CD14-positive monocyte (primary cell): Measurements from ENCODE around the gene RABL6. TPM values are rescaled to one million over a fixed set of nuclear protein-coding genes. Genes with fewer than 3 reads are reported as not detected.

ENCODE experiments used
- DNase-seq, 3 donors: peaks; one replicate each; pipeline ENCODE4 v3.0.0-alpha.2; 2011 to 2022
- H2AFZ ChIP-seq: 2 replicates; pipeline ENCODE4 v1.6.0; 2012; ENCODE audit warnings: mild to moderate bottlenecking, low read depth, low read length, inconsistent platforms; ENCODE audit not compliant: insufficient read depth, poor library complexity, severe bottlenecking
- H3K27ac ChIP-seq, 2 donors: 1 replicate in 1 of 2; 2 replicates in 1 of 2; pipeline ENCODE4 v1.5.1; 2012 to 2013; ENCODE audit warnings: low read length in 2 of 2, control low read depth in 1 of 2, inconsistent platforms in 1 of 2, low read depth in 1 of 2, mild to moderate bottlenecking in 1 of 2
- H3K27me3 ChIP-seq, 2 donors: one replicate each; pipeline versions ENCODE4 v1.6.0 to v1.6.1; 2011 to 2013; ENCODE audit warnings: low read length in 2 of 2; ENCODE audit not compliant: control insufficient read depth in 2 of 2, insufficient read depth in 2 of 2
- H3K36me3 ChIP-seq, 2 donors: replicated peaks in 1 of 2; 1 replicate in 1 of 2; 2 replicates in 1 of 2; pipeline versions ENCODE4 v1.5.1 to v1.6.1; 2012 to 2013; ENCODE audit warnings: low read length in 2 of 2, control low read depth in 1 of 2, inconsistent platforms in 1 of 2, mild to moderate bottlenecking in 1 of 2; ENCODE audit not compliant: insufficient read depth in 2 of 2, control insufficient read depth in 1 of 2
- H3K4me1 ChIP-seq, 2 donors: 1 replicate in 1 of 2; 2 replicates in 1 of 2; pipeline versions ENCODE4 v1.5.1 to v1.6.1; 2012 to 2013; ENCODE audit warnings: low read length in 2 of 2, control low read depth in 1 of 2, inconsistent platforms in 1 of 2, mild to moderate bottlenecking in 1 of 2, moderate library complexity in 1 of 2; ENCODE audit not compliant: insufficient read depth in 2 of 2, control insufficient read depth in 1 of 2
- H3K4me2 ChIP-seq: replicated peaks from 2 replicates; pipeline ENCODE3; 2012; ENCODE audit warnings: low read length, moderate library complexity, mild to moderate bottlenecking; ENCODE audit not compliant: poor library complexity, severe bottlenecking; ENCODE audit errors: extremely low read depth
- H3K4me3 ChIP-seq, 3 experiments: fragments of 200-600 bp in 1 of 3; sonication (generic) in 1 of 3; replicated peaks in 1 of 3; 1 replicate in 2 of 3; 2 replicates in 1 of 3; pipeline ENCODE4 v1.5.1; 2011 to 2013; ENCODE audit warnings: low read length in 3 of 3, mild to moderate bottlenecking in 3 of 3, control low read depth in 2 of 3, low read depth in 2 of 3, inconsistent platforms in 1 of 3, moderate library complexity in 1 of 3
- H3K79me2 ChIP-seq: 2 replicates; pipeline ENCODE4 v1.6.0; 2012; ENCODE audit warnings: mild to moderate bottlenecking, control low read depth, inconsistent platforms, low read length, moderate library complexity; ENCODE audit not compliant: insufficient read depth
- H3K9ac ChIP-seq: 2 replicates; pipeline ENCODE4 v1.6.0; 2017; ENCODE audit warnings: low read length, mild to moderate bottlenecking; ENCODE audit not compliant: insufficient read depth, poor library complexity, severe bottlenecking
- H3K9me3 ChIP-seq, 2 donors: replicated peaks in 1 of 2; 1 replicate in 1 of 2; 2 replicates in 1 of 2; pipeline versions ENCODE4 v1.5.1 to v1.6.1; 2012 to 2013; ENCODE audit warnings: low read length in 2 of 2, control low read depth in 1 of 2; ENCODE audit not compliant: control insufficient read depth in 1 of 2, insufficient read depth in 1 of 2
- H4K20me1 ChIP-seq: 2 replicates; pipeline ENCODE4 v1.6.0; 2012; ENCODE audit warnings: mild to moderate bottlenecking, low read length, control low read depth, moderate library complexity; ENCODE audit not compliant: insufficient read depth
- H3K27ac Mint-ChIP-seq, 7 donors: one replicate each; pipeline ENCODE4 v1.8.0; 2020; ENCODE audit warnings: mild to moderate bottlenecking in 7 of 7, mixed read lengths in 7 of 7, moderate library complexity in 6 of 7, inconsistent platforms in 2 of 7
- H3K27me3 Mint-ChIP-seq, 3 donors: one replicate each; pipeline ENCODE4 v1.8.0; 2021 to 2022; ENCODE audit warnings: low read depth in 3 of 3, mild to moderate bottlenecking in 3 of 3, mixed read lengths in 3 of 3, moderate library complexity in 3 of 3, inconsistent platforms in 1 of 3
- H3K36me3 Mint-ChIP-seq, 2 donors: one replicate each; pipeline ENCODE4 v1.8.0; 2020; ENCODE audit warnings: mixed read lengths in 2 of 2, inconsistent platforms in 1 of 2, mild to moderate bottlenecking in 1 of 2
- H3K4me1 Mint-ChIP-seq: one replicate; pipeline ENCODE4 v1.8.0; 2020; ENCODE audit warnings: mild to moderate bottlenecking, mixed read lengths
- H3K4me3 Mint-ChIP-seq, 2 donors: one replicate each; pipeline ENCODE4 v1.8.0; 2020; ENCODE audit warnings: mild to moderate bottlenecking in 2 of 2, mixed read lengths in 2 of 2, moderate library complexity in 1 of 2
- H3K9me3 Mint-ChIP-seq, 7 donors: one replicate each; pipeline ENCODE4 v1.8.0; 2020 to 2022; ENCODE audit warnings: mixed read lengths in 7 of 7, mild to moderate bottlenecking in 6 of 7, moderate library complexity in 6 of 7, inconsistent platforms in 2 of 7
- CTCF ChIP-seq: fragments of 200-600 bp; IDR thresholded peaks from one replicate; pipeline ENCODE4 v1.8.0; 2022; ENCODE audit warnings: antibody characterized with exemption, mild to moderate bottlenecking
- WGBS: methylation state at CpG from one replicate; pipeline ENCODE4 v1.1.5; 2013; ENCODE audit warnings: missing lambda C conversion rate; ENCODE audit not compliant: insufficient coverage; 5-methylcytosine and 5-hydroxymethylcytosine counted together
- intact Hi-C, 2 donors: fragments of 100-400 bp; cut with micrococcal nuclease; formaldehyde crosslinking; loops; one replicate each; pipeline versions ENCODE4 v1.15.0 to v1.15.1; 2023
- polyA plus RNA-seq, 3 donors: library from polyadenylated mRNA; depleted of rRNA in 1 of 3; unstranded in 2 of 3; stranded (reverse) in 1 of 3; fragments of 300-500 nt in 2 of 3; fragments of >200 nt in 1 of 3; fragmentation: Illumina TruSeq in 2 of 3; gene quantifications; 1 replicate in 2 of 3; 2 replicates in 1 of 3; pipeline ENCODE4 v1.2.3, GENCODE V29; 2012 to 2021

The RABL6 gene
- polyA plus RNA-seq, 3 donors = 6.7 to 30.9 (median 8.1) TPM

- no peak for TF ChIP-seq CTCF
- peaks cover 12% of the 10 kb centered on the region for H3K4me1 Mint-ChIP-seq
- H3K9ac ChIP-seq = no peak overlapping the region
Observed at GRCh38 chr9:136815422-136815782, 7.7 kb downstream of the RABL6 start.

GRCh38 chr9:136820971-136821825 is 13.4 kb downstream of the RABL6 start:
- peak overlapping the region; percentile 80 to 92 for H3K4me3 Mint-ChIP-seq

More at GRCh38 chr9:136815422-136815782, 7.7 kb downstream of the RABL6 start:
- Histone ChIP-seq H3K9me3 (no peaks in the 10 kb centered on the region), H2AFZ (no peak overlapping the region), H3K36me3 (peaks cover 3 to 29% of the 10 kb centered on the region in 2 donors), H3K4me2 (no peak overlapping the region), H3K79me2 (peaks cover 36% of the 10 kb centered on the region), H3K4me1 (no peaks in the 10 kb centered on the region), H4K20me1 (peaks cover 56% of the 10 kb centered on the region), H3K27ac (no peak overlapping the region), H3K4me3 (no peak overlapping the region), H3K27me3 (no peaks in the 10 kb centered on the region)
- no peak for DNase-seq
- Mint-ChIP-seq H3K36me3 (peaks cover 39 to 70% of the 10 kb centered on the region in 2 donors), H3K27me3 (peaks cover under 1 to 4% (median 2%) of the 10 kb centered on the region in 3 donors), H3K4me3 (no peak overlapping the region), H3K9me3 (no peaks in the 10 kb centered on the region), H3K27ac (no peak overlapping the region)
- intact Hi-C loops = no loop called here
- 50% methylated on average over 1 of the region's 1 CpG for WGBS

More at GRCh38 chr9:136820971-136821825, 13.4 kb downstream of the RABL6 start:
- Histone ChIP-seq H3K9me3 (no peaks in the 10 kb centered on the region), H3K4me3 (peak overlapping the region; percentile 2 to 60 (median 9)), H3K27me3 (peaks cover 0 to 7% of the 10 kb centered on the region in 2 donors), H3K4me1 (peaks cover 6 to 15% of the 10 kb centered on the region in 2 donors), H3K4me2 (peak overlapping the region; percentile 67), H3K9ac (peak overlapping the region; percentile 43), H4K20me1 (peaks cover 54% of the 10 kb centered on the region), H2AFZ (peak overlapping the region; percentile 53), H3K27ac (no peak overlapping the region), H3K79me2 (peaks cover 9% of the 10 kb centered on the region), H3K36me3 (peaks cover 23 to 43% of the 10 kb centered on the region in 2 donors)
- WGBS = 17% methylated on average over 83 of the region's 83 CpGs
- Mint-ChIP-seq H3K4me1 (peaks cover 9% of the 10 kb centered on the region), H3K27ac (no peak overlapping the region), H3K36me3 (peaks cover 45 to 68% of the 10 kb centered on the region in 2 donors), H3K9me3 (peaks cover 0 to 2% (median 0%) of the 10 kb centered on the region in 7 donors), H3K27me3 (peaks cover 8 to 12% (median 11%) of the 10 kb centered on the region in 3 donors)
- no peak for DNase-seq
- intact Hi-C loops = no loop called here
- no peak for TF ChIP-seq CTCF
